ENCODE results near the gene DLX2.

DLX2 gene

GRCh38 chr2:172092716-172093415 is 9.8 kb downstream of the DLX2 start:
- no peak overlapping the region for H3K4me3 ChIP-seq (replicated peaks in 1 of 2; ENCODE audit: low read depth in 2 of 2, low read length in 2 of 2)
- TF ChIP-seq CTCF (IDR thresholded peaks at IDR 0.05; ENCODE audit: low read depth, low read length): no peak
- DNase-seq (ENCODE audit: low read depth in 2 of 2): no peak

GRCh38 chr2:172091761-172092566 is 10.7 kb downstream of the DLX2 start:
- TF ChIP-seq CTCF (IDR thresholded peaks at IDR 0.05; ENCODE audit: low read depth, low read length): no peak
- H3K4me3 ChIP-seq (replicated peaks in 1 of 2; ENCODE audit: low read depth in 2 of 2, low read length in 2 of 2): no peak overlapping the region
- DNase-seq (ENCODE audit: low read depth in 2 of 2): no peak

- TF ChIP-seq CTCF (IDR thresholded peaks at IDR 0.05; ENCODE audit: low read depth, low read length): no peak
- DNase-seq (ENCODE audit: low read depth in 2 of 2): no peak
- H3K4me3 ChIP-seq (replicated peaks in 1 of 2; ENCODE audit: low read depth in 2 of 2, low read length in 2 of 2): no peak overlapping the region
Observed at GRCh38 chr2:172091000-172091641, 11.6 kb downstream of the DLX2 start.

- DNase-seq (ENCODE audit: low read depth in 2 of 2): no peak
- TF ChIP-seq CTCF (IDR thresholded peaks at IDR 0.05; ENCODE audit: low read depth, low read length): no peak
- H3K4me3 ChIP-seq (replicated peaks in 1 of 2; ENCODE audit: low read depth in 2 of 2, low read length in 2 of 2): no peak overlapping the region
Observed at GRCh38 chr2:172090044-172090961, 12.4 kb downstream of the DLX2 start.

- no peak for TF ChIP-seq CTCF (IDR thresholded peaks at IDR 0.05; ENCODE audit: low read depth, low read length)
- DNase-seq (ENCODE audit: low read depth in 2 of 2): no peak
- H3K4me3 ChIP-seq (replicated peaks in 1 of 2; ENCODE audit: low read depth in 2 of 2, low read length in 2 of 2): no peak overlapping the region
Observed at GRCh38 chr2:172089633-172090032, 13.1 kb downstream of the DLX2 start.

GRCh38 chr2:172089005-172089504 is 13.6 kb downstream of the DLX2 start:
- no peak overlapping the region for H3K4me3 ChIP-seq (replicated peaks in 1 of 2; ENCODE audit: low read depth in 2 of 2, low read length in 2 of 2)
- no peak for TF ChIP-seq CTCF (IDR thresholded peaks at IDR 0.05; ENCODE audit: low read depth, low read length)
- no peak for DNase-seq (ENCODE audit: low read depth in 2 of 2)
